Colonic mucosa (tissue), 4 donors: Measurements from ENCODE around the gene RFX4. TPM values are rescaled to one million over a fixed set of nuclear protein-coding genes. Genes with fewer than 3 reads are reported as not detected.

Source experiments
- DNase-seq: peaks from one replicate; pipeline ENCODE4 v3.0.0-alpha.2; 2020
- H3K27ac ChIP-seq: fragments of 200-600 bp; one replicate; pipeline ENCODE4 v1.8.0; 2021
- H3K27me3 ChIP-seq: fragments of 200-600 bp; one replicate; pipeline ENCODE4 v1.8.0; 2021
- H3K36me3 ChIP-seq: fragments of 200-600 bp; one replicate; pipeline ENCODE4 v1.8.0; 2021
- H3K4me1 ChIP-seq: fragments of 200-600 bp; one replicate; pipeline ENCODE4 v1.8.0; 2021; ENCODE audit warnings: mild to moderate bottlenecking
- H3K4me3 ChIP-seq: fragments of 200-600 bp; one replicate; pipeline ENCODE4 v1.8.0; 2021
- H3K9ac ChIP-seq, 2 donors: one replicate each; pipeline ENCODE4 v1.7.0; 2013; ENCODE audit warnings: control low read depth in 2 of 2, low read depth in 2 of 2, low read length in 2 of 2
- H3K9me3 ChIP-seq: fragments of 200-600 bp; one replicate; pipeline ENCODE4 v1.8.0; 2021
- intact Hi-C: fragments of 100-400 bp; cut with DNase I; formaldehyde crosslinking; loops from one replicate; pipeline ENCODE4 v1.14.1; 2022
- total RNA-seq, 2 donors: library from RNA; stranded (reverse); fragmentation: NEBNext Ultra II Directional in 1 of 2; extraction: Animal tissue kit (Norgen Biotek cat#: 25700) in 1 of 2; gene quantifications; one replicate each; pipeline ENCODE4 v1.2.1, GENCODE V29; 2021
- TF ChIP-seq, protein P1 (sequence below): fragments of 200-600 bp; IDR thresholded peaks from one replicate; pipeline ENCODE4 v1.8.0; 2022; ENCODE audit warnings: antibody characterized with exemption, mild to moderate bottlenecking
- donor health status: healthy.
- donor health status: DM: no; HTN: no; CAD: no.
- donor health status: DM: no; HTN: no; CAD: no.

Gene RFX4
- total RNA-seq, 2 donors from 2014 or later: not detected

DNA sequence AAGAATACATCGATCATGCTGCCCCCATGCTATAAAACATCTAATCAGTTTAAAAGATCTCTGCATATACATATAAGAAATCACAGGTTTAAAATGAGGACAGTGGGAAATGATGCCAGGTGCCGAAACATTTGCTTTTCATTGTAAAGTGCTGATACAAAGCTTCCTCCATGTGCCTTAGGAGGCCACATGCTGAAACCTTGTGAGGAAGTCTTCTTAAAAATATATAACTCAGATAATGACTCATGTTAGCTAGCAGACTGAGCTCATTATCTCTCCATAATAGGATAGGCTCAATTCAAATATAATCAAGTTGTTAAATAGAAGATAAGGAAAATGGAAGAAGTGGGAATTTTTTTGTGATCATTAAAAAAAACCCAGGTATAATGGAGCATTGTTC is 65.9 kb downstream of the RFX4 start:
- intact Hi-C loops: no loop called here
- Histone ChIP-seq H3K4me3 (no peak overlapping the region), H3K27me3 (no peaks in the 10 kb centered on the region), H3K27ac (peak overlapping the region; percentile 13), H3K9ac (no peak overlapping the region), H3K36me3 (no peaks in the 10 kb centered on the region), H3K9me3 (no peaks in the 10 kb centered on the region), H3K4me1 (no peaks in the 10 kb centered on the region)
- TF ChIP-seq, protein P1, sequence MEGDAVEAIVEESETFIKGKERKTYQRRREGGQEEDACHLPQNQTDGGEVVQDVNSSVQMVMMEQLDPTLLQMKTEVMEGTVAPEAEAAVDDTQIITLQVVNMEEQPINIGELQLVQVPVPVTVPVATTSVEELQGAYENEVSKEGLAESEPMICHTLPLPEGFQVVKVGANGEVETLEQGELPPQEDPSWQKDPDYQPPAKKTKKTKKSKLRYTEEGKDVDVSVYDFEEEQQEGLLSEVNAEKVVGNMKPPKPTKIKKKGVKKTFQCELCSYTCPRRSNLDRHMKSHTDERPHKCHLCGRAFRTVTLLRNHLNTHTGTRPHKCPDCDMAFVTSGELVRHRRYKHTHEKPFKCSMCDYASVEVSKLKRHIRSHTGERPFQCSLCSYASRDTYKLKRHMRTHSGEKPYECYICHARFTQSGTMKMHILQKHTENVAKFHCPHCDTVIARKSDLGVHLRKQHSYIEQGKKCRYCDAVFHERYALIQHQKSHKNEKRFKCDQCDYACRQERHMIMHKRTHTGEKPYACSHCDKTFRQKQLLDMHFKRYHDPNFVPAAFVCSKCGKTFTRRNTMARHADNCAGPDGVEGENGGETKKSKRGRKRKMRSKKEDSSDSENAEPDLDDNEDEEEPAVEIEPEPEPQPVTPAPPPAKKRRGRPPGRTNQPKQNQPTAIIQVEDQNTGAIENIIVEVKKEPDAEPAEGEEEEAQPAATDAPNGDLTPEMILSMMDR: no peak
- peak; percentile 23 for DNase-seq

DNA sequence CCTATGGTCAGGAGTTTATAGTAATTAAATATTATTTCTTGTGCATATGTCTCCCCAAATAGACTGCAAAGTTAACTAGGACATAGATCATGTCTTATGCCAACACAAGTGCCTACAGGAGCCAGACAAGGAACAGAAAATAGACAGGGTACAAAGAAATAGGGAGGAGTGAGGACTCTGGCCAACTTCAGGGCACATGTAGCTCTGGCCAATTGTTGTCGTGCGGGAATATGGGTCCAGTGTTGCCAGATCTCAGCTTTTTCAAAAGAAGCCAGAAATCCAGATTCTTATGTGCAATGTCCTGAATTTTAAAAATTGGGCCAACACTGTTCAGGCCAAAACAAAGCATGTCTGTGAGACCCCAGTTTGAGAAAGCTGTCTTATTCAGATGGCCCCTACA is 68.7 kb downstream of the RFX4 start:
- no peaks in the 10 kb centered on the region for H3K36me3 ChIP-seq
- H3K27ac ChIP-seq: no peak overlapping the region
- no peaks in the 10 kb centered on the region for H3K9me3 ChIP-seq
- TF ChIP-seq, protein P1: no peak
- no peak overlapping the region for H3K4me3 ChIP-seq
- DNase-seq: no peak
- H3K9ac ChIP-seq: no peak overlapping the region
- intact Hi-C loops: no loop called here
- no peaks in the 10 kb centered on the region for H3K4me1 ChIP-seq
- no peaks in the 10 kb centered on the region for H3K27me3 ChIP-seq

DNA sequence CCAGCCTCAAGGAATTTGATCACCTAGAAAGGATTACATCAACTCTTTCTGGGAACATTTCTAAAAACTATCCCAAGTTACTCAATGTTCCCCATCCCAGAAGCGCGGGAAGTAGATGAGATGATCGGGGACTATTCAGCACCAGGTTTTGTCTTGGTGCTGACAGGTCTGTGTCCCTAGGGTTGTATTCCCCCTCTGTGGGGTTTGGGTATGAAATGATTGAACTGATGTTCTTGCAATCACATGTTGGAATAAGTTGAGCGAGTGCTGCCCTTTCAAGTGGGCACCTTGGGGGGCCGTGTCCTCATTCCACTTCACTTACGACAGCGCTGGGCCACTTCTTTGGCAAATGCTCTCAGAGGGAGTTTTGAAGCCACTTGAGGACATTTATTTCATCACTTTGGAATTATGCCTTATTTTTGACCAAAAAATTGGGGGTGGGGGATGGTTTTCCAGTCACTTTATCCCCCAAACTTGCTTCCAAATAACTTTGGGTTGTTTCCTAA is 69.8 kb downstream of the RFX4 start:
- TF ChIP-seq, protein P1: no peak
- H3K4me3 ChIP-seq: no peak overlapping the region
- H3K4me1 ChIP-seq: no peaks in the 10 kb centered on the region
- H3K36me3 ChIP-seq: no peaks in the 10 kb centered on the region
- intact Hi-C loops: no loop called here
- H3K9me3 ChIP-seq: no peaks in the 10 kb centered on the region
- DNase-seq: no peak
- no peak overlapping the region for H3K27ac ChIP-seq
- H3K27me3 ChIP-seq: no peaks in the 10 kb centered on the region
- H3K9ac ChIP-seq: no peak overlapping the region

DNA sequence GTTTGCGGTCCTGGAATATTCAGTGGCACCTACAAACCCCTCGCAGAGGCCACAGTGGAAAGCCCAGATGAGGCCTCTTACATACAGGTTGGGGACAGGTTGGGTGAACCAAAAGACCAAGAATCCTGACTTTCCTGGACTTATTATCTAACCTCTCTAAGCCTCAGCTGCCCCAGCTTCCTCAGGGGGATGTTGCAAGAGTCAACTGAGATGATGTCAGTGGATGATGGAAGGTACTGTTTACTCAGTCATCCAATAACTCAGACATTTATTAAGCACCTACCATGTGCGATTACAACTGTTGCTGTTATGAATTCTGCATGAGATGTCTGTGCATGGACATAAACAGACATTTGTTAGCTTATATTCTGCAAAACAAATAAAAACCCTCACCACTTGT is 72.8 kb downstream of the RFX4 start:
- no peak for DNase-seq
- Histone ChIP-seq H3K27ac (no peak overlapping the region), H3K27me3 (no peaks in the 10 kb centered on the region), H3K4me3 (no peak overlapping the region), H3K36me3 (no peaks in the 10 kb centered on the region), H3K4me1 (no peaks in the 10 kb centered on the region), H3K9ac (no peak overlapping the region), H3K9me3 (no peaks in the 10 kb centered on the region)
- TF ChIP-seq, protein P1: no peak
- intact Hi-C loops: no loop called here

DNA sequence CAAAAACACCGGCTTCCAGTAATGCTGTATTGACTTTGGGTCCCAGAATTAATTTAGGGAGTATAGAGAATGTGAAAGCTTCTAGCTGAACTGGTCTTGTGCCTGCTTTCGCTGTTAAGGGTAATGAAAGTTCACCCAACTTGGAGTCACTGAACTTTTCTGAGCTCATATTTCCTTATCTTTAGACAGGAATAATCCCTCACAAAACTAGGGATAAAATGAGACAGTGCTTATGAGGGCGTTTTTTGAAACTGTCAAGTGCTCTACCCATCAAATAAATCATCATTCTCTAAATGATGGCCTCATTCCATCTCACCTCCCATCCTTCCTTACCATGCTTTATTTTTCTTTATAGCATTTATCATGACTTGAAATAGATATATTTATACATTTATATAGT is 74.7 kb downstream of the RFX4 start:
- Histone ChIP-seq H3K9ac (no peak overlapping the region), H3K4me1 (no peaks in the 10 kb centered on the region), H3K27me3 (no peaks in the 10 kb centered on the region), H3K9me3 (no peaks in the 10 kb centered on the region), H3K4me3 (no peak overlapping the region), H3K36me3 (no peaks in the 10 kb centered on the region), H3K27ac (no peak overlapping the region)
- intact Hi-C loops: no loop called here
- DNase-seq: no peak
- TF ChIP-seq, protein P1: no peak
